T-cell (primary cell): ENCODE results near the gene TMEM87B. TPM values are rescaled to one million over a fixed set of nuclear protein-coding genes. Genes with fewer than 3 reads are reported as not detected.

ENCODE experiments used
- ATAC-seq, 4 experiments: fragments of 200-7000 bp in 3 of 4; fragments of 150-1000 bp in 1 of 4; cut with Tn5 transposase; replicated peaks in 1 of 4; 1 replicate in 3 of 4; 2 replicates in 1 of 4; pipeline ENCODE4 v1.10.0; 2021; ENCODE audit warnings: moderate library complexity in 3 of 4, mild to moderate bottlenecking in 2 of 4, moderate number of reproducible peaks in 1 of 4
- CTCF ChIA-PET, 2 donors: fragments of 300-600 bp; sonication (Branson Sonifier 250); formaldehyde crosslinking; loops; one replicate each; lab custom pipeline; 2022; ENCODE audit warnings: antibody characterized with exemption in 2 of 2; lab: Charles Lee
- POLR2A ChIA-PET, 2 donors: fragments of 300-600 bp; sonication (Branson Sonifier 250); formaldehyde crosslinking; loops; one replicate each; lab custom pipeline; 2022; ENCODE audit warnings: antibody characterized with exemption in 2 of 2; lab: Charles Lee
- DNase-seq, 35 experiments: peaks; one replicate each; pipeline versions ENCODE4 v3.0.0 to v3.0.0-alpha.2; 2013 to 2023
- H3K27ac ChIP-seq: one replicate; pipeline ENCODE4 v1.5.1; 2013; ENCODE audit warnings: low read length
- H3K27me3 ChIP-seq, 2 experiments: replicated peaks in 1 of 2; 1 replicate in 1 of 2; 2 replicates in 1 of 2; pipeline versions ENCODE4 v1.6.1 to v1.7.0; 2013; ENCODE audit warnings: low read length in 1 of 2, mixed read lengths in 1 of 2; ENCODE audit not compliant: control insufficient read depth in 2 of 2, insufficient read depth in 2 of 2; ENCODE audit errors: extremely low read depth in 1 of 2
- H3K36me3 ChIP-seq, 2 donors: 1 replicate in 1 of 2; 2 replicates in 1 of 2; pipeline versions ENCODE4 v1.6.1 to v1.7.0; 2013; ENCODE audit warnings: low read length in 1 of 2; ENCODE audit not compliant: control insufficient read depth in 2 of 2, insufficient read depth in 1 of 2; ENCODE audit errors: extremely low read depth in 1 of 2
- H3K4me1 ChIP-seq, 2 experiments: 1 replicate in 1 of 2; 2 replicates in 1 of 2; pipeline versions ENCODE4 v1.6.1 to v1.7.0; 2013; ENCODE audit warnings: low read length in 2 of 2, mixed read lengths in 1 of 2; ENCODE audit not compliant: insufficient read depth in 2 of 2, control insufficient read depth in 1 of 2; ENCODE audit errors: extremely low read depth in 1 of 2
- H3K4me3 ChIP-seq, 2 donors: 1 replicate in 1 of 2; 2 replicates in 1 of 2; pipeline versions ENCODE4 v1.5.1 to v1.7.0; 2013; ENCODE audit warnings: mild to moderate bottlenecking in 2 of 2, low read length in 1 of 2, moderate library complexity in 1 of 2; ENCODE audit not compliant: control insufficient read depth in 1 of 2; ENCODE audit errors: extremely low read depth in 1 of 2
- H3K9me3 ChIP-seq: 2 replicates; pipeline ENCODE4 v1.7.0; 2013
- H3K27ac Mint-ChIP-seq, 2 donors: one replicate each; pipeline ENCODE4 v1.8.0; 2020 to 2021; ENCODE audit warnings: mild to moderate bottlenecking in 2 of 2, mixed read lengths in 2 of 2
- H3K27me3 Mint-ChIP-seq, 2 donors: one replicate each; pipeline ENCODE4 v1.8.0; 2021 to 2022; ENCODE audit warnings: mixed read lengths in 2 of 2
- H3K36me3 Mint-ChIP-seq: one replicate; pipeline ENCODE4 v1.8.0; 2021; ENCODE audit warnings: mixed read lengths
- H3K4me1 Mint-ChIP-seq, 3 donors: one replicate each; pipeline ENCODE4 v1.8.0; 2020 to 2022; ENCODE audit warnings: mixed read lengths in 3 of 3, mild to moderate bottlenecking in 1 of 3
- H3K4me3 Mint-ChIP-seq, 3 donors: one replicate each; pipeline ENCODE4 v1.8.0; 2020 to 2022; ENCODE audit warnings: mild to moderate bottlenecking in 3 of 3, mixed read lengths in 3 of 3, moderate library complexity in 3 of 3
- H3K9me3 Mint-ChIP-seq, 3 donors: one replicate each; pipeline ENCODE4 v1.8.0; 2020 to 2022; ENCODE audit warnings: mixed read lengths in 3 of 3
- WGBS: methylation state at CpG from one replicate; pipeline ENCODE4 v1.1.5; 2013; ENCODE audit warnings: missing lambda C conversion rate; ENCODE audit not compliant: insufficient coverage; 5-methylcytosine and 5-hydroxymethylcytosine counted together
- total RNA-seq, 35 experiments: library from RNA in 6 of 35; stranded (reverse) in 6 of 35; fragments of 120-200 nt in 1 of 35; gene quantifications; one replicate each; pipeline versions ENCODE4 v1.2.1 to v1.2.4 and lab custom pipeline; 2013 to 2026

TMEM87B gene
- total RNA-seq, 5 donors from 2014 or later (not counting 1 experiment from before 2014, with no cell fraction given) = 16.8 to 22.7 (median 19.3) TPM

DNA sequence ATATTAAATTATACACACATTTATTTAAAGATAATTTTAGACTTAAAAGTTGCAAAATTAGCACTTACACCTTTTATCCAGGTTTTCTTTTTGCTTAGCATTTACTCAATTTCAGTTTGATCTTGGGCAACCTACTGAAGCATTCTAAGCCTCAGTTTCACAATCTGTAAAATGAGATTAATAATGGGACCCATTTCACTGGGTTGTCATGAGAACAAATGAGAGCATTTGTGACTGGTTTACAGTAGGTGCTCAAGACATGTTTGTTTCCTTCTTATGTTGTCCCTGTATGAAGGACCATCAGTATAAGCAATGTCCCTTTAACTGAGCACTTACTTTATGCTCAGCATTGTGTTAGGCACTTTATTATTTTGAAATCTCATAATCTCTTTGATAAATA, 78.3 kb downstream of the TMEM87B start:
- peaks cover 0 to 19% of the 10 kb centered on the region in 2 experiments for H3K27me3 ChIP-seq
- no peak for ATAC-seq

GRCh38 chr2:112134120-112134519, 79.1 kb downstream of the TMEM87B start:
- POLR2A ChIA-PET = no interaction called here

More for the DNA sequence above, 78.3 kb downstream of the TMEM87B start:
- Histone ChIP-seq H3K27ac (no peak overlapping the region), H3K9me3 (no peaks in the 10 kb centered on the region), H3K36me3 (no peaks in the 10 kb centered on the region), H3K4me3 (no peak overlapping the region), H3K4me1 (peaks cover 2 to 7% of the 10 kb centered on the region in 2 experiments)
- H3K27ac Mint-ChIP-seq = no peak overlapping the region
- peaks cover 6 to 20% of the 10 kb centered on the region in 2 donors for H3K27me3 Mint-ChIP-seq
- CTCF ChIA-PET = no interaction called here
- H3K4me3 Mint-ChIP-seq = no peak overlapping the region
- no peak for DNase-seq
- peaks cover 18% of the 10 kb centered on the region for H3K36me3 Mint-ChIP-seq
- H3K9me3 Mint-ChIP-seq = peaks cover 5 to 17% (median 13%) of the 10 kb centered on the region in 3 donors
- H3K4me1 Mint-ChIP-seq = peaks cover 12 to 24% (median 18%) of the 10 kb centered on the region in 3 donors
- POLR2A ChIA-PET = no interaction called here

GRCh38 chr2:112136096-112136495, 81.0 kb downstream of the TMEM87B start:
- ATAC-seq = no peak
- Mint-ChIP-seq H3K36me3 (peaks cover 18% of the 10 kb centered on the region), H3K4me1 (peaks cover 15 to 22% (median 22%) of the 10 kb centered on the region in 3 donors), H3K9me3 (peaks cover 5 to 14% (median 12%) of the 10 kb centered on the region in 3 donors), H3K27ac (no peak overlapping the region), H3K27me3 (peaks cover 6 to 34% of the 10 kb centered on the region in 2 donors), H3K4me3 (peak overlapping the region in 2 of 3 donors; percentile 2 to 51)
- DNase-seq = no peak
- peaks cover 0 to 36% of the 10 kb centered on the region in 2 experiments for H3K27me3 ChIP-seq
- no peaks in the 10 kb centered on the region for H3K9me3 ChIP-seq
- H3K36me3 ChIP-seq = no peaks in the 10 kb centered on the region
- POLR2A ChIA-PET = no interaction called here
- CTCF ChIA-PET = no interaction called here
- H3K4me1 ChIP-seq = peaks cover 2 to 13% of the 10 kb centered on the region in 2 experiments
- H3K4me3 ChIP-seq = no peak overlapping the region
- no peak overlapping the region for H3K27ac ChIP-seq
- 96% methylated on average over 3 of the region's 5 CpGs for WGBS

More at GRCh38 chr2:112134120-112134519, 79.1 kb downstream of the TMEM87B start:
- no peak overlapping the region for H3K4me3 ChIP-seq
- peaks cover 18% of the 10 kb centered on the region for H3K36me3 Mint-ChIP-seq
- H3K27ac ChIP-seq = no peak overlapping the region
- H3K9me3 Mint-ChIP-seq = peaks cover 5 to 14% (median 12%) of the 10 kb centered on the region in 3 donors
- CTCF ChIA-PET = interaction anchor here in 1 of 2 donors (1.1 kb wide), 1 partner anchor 12 kb away, joined by 3 read pairs; no protein-coding TSS in a partner anchor
- WGBS = 100% methylated on average over 1 of the region's 4 CpGs
- peaks cover 6 to 24% of the 10 kb centered on the region in 2 donors for H3K27me3 Mint-ChIP-seq
- H3K27me3 ChIP-seq = peaks cover 0 to 24% of the 10 kb centered on the region in 2 experiments
- ATAC-seq (no peak), DNase-seq (no peak)
- no peak overlapping the region for H3K4me3 Mint-ChIP-seq
- no peaks in the 10 kb centered on the region for H3K36me3 ChIP-seq
- H3K4me1 Mint-ChIP-seq = peaks cover 12 to 24% (median 18%) of the 10 kb centered on the region in 3 donors
- H3K4me1 ChIP-seq = peaks cover 2 to 10% of the 10 kb centered on the region in 2 experiments
- H3K27ac Mint-ChIP-seq = no peak overlapping the region
- no peaks in the 10 kb centered on the region for H3K9me3 ChIP-seq

DNA sequence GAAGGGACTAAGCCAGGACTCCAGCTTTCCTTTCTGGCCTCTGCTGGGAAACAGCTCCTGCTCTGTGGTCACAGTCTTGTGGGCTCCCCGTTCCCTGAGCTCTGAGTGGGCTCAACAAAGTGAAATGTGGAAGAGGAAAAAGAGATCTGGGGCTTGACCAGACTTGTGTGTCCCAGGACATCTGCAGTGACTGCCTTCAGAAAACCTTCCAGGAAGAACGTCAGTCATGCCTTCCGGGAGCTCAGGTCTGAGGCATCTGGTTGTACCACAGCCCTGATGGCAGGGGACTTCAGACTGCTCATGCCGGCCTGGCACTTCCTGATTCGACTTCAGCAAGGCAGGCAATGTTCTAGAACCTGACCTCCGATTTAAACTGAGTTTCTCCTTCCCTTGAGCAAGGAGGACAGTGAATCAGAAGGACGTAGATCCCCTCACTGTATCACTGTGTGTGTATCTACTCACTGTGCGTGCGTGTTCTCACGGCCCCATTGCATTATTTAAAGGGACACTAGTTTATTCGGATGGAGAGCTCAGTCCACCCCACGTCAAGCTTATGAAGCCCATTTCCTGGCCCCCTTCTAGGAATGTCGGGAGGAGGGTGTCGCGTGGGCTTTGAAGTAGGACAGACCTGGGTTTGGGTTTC, 82.6 kb downstream of the TMEM87B start:
- DNase-seq = peak in 6 of 35 experiments; percentile 8 to 40 (median 17)
- Histone ChIP-seq H3K4me1 (peaks cover 2 to 13% of the 10 kb centered on the region in 2 experiments), H3K27ac (no peak overlapping the region), H3K4me3 (peak overlapping the region; percentile 28 to 80), H3K36me3 (no peaks in the 10 kb centered on the region), H3K9me3 (no peaks in the 10 kb centered on the region), H3K27me3 (peaks cover 0 to 41% of the 10 kb centered on the region in 2 experiments)
- WGBS = 47% methylated on average over 12 of the region's 15 CpGs
- peaks cover 3 to 11% (median 10%) of the 10 kb centered on the region in 3 donors for H3K9me3 Mint-ChIP-seq
- peak; percentile 40 to 72 (median 48) for ATAC-seq
- H3K27ac Mint-ChIP-seq = peak overlapping the region; percentile 49 to 61
- H3K27me3 Mint-ChIP-seq = peaks cover 6 to 36% of the 10 kb centered on the region in 2 donors
- H3K4me3 Mint-ChIP-seq = peak overlapping the region; percentile 62 to 76 (median 70)
- H3K36me3 Mint-ChIP-seq = peaks cover 18% of the 10 kb centered on the region
- CTCF ChIA-PET = interaction anchor here in 1 of 2 donors (1.2 kb wide), 1 partner anchor 122 kb away, joined by 3 read pairs; no protein-coding TSS in a partner anchor
- peaks cover 8 to 17% (median 12%) of the 10 kb centered on the region in 3 donors for H3K4me1 Mint-ChIP-seq
- POLR2A ChIA-PET = interaction anchor here in 1 of 2 donors (0.6 kb wide), 1 partner anchor 48 kb away, joined by 4 read pairs; no protein-coding TSS in a partner anchor

GRCh38 chr2:112138159-112139032, 83.3 kb downstream of the TMEM87B start, which contains the start of gene FBLN7:
Gene FBLN7 (plus strand): TSS chr2:112138385. CDS start chr2:112138656, 271 bp downstream.
- peak within 1 kb of the TSS; percentile 49 to 61 for H3K27ac Mint-ChIP-seq
- H3K36me3 Mint-ChIP-seq = peaks cover 17% of the 10 kb centered on the region
- POLR2A ChIA-PET = no interaction called here
- H3K27me3 Mint-ChIP-seq = peaks cover 6 to 36% of the 10 kb centered on the region in 2 donors
- Histone ChIP-seq H3K27ac (no peak within 1 kb of the TSS), H3K27me3 (peaks cover 0 to 44% of the 10 kb centered on the region in 2 experiments), H3K4me1 (peaks cover 2 to 13% of the 10 kb centered on the region in 2 experiments), H3K9me3 (no peaks in the 10 kb centered on the region), H3K36me3 (no peaks in the 10 kb centered on the region), H3K4me3 (peak within 1 kb of the TSS; percentile 28 to 80)
- DNase-seq (peak in 3 of 35 experiments; percentile 8 to 22 (median 16)), ATAC-seq (peak in 3 of 4 experiments; percentile 39 to 58 (median 53))
- 3% methylated on average over 61 of the region's 84 CpGs for WGBS
- H3K4me1 Mint-ChIP-seq = peaks cover 5 to 15% (median 10%) of the 10 kb centered on the region in 3 donors
- H3K9me3 Mint-ChIP-seq = peaks cover 0 to 6% (median 5%) of the 10 kb centered on the region in 3 donors
- H3K4me3 Mint-ChIP-seq = peak within 1 kb of the TSS; percentile 62 to 76 (median 70)
- CTCF ChIA-PET = interaction anchor here (0.6 kb wide), 2 partner anchors 90 to 143 kb away, joined by 3 to 4 read pairs; no protein-coding TSS in a partner anchor
